Lower leg skin (tissue), 4 donors: Measurements from ENCODE around the gene ZSWIM3. TPM values are rescaled to one million over a fixed set of nuclear protein-coding genes. Genes with fewer than 3 reads are reported as not detected.

Experiments used
- DNase-seq, 2 donors: peaks; one replicate each; pipeline ENCODE4 v3.0.0-alpha.2; 2019; ENCODE audit warnings: low spot score in 2 of 2
- H3K4me3 ChIP-seq: fragments of 200-600 bp; sonication (generic); 2 replicates; pipeline ENCODE4 v1.5.1; 2017; ENCODE audit warnings: mild to moderate bottlenecking, low read depth; ENCODE audit not compliant: poor library complexity, severe bottlenecking
- POLR2A ChIP-seq, 2 donors: fragments of 450-650 bp; IDR thresholded peaks; one replicate each; pipeline ENCODE4 v1.6.1; 2016 to 2017; ENCODE audit warnings: antibody characterized with exemption in 2 of 2, mild to moderate bottlenecking in 1 of 2, moderate library complexity in 1 of 2
- WGBS, 2 donors: methylation state at CpG; one replicate each; pipeline ENCODE4 v1.1.5; 2018; 5-methylcytosine and 5-hydroxymethylcytosine counted together
- intact Hi-C: fragments of 100-400 bp; cut with DNase I; formaldehyde crosslinking; loops from one replicate; pipeline ENCODE4 v1.15.0; 2023; ENCODE audit warnings: low total_unique reads
- total RNA-seq, 4 donors: library from RNA; depleted of rRNA; stranded (reverse); fragments of >200 nt; gene quantifications; one replicate each; pipeline ENCODE4 v1.1.0, GENCODE V29; 2016
- TF ChIP-seq, protein P1 (sequence below), 3 donors: fragments of 450-650 bp; IDR thresholded peaks; one replicate each; pipeline ENCODE4 v1.5.1; 2016; ENCODE audit warnings: antibody characterized with exemption in 3 of 3, mild to moderate bottlenecking in 3 of 3, moderate library complexity in 2 of 3

Gene ZSWIM3
- total RNA-seq, 4 donors from 2014 or later: 3.7 to 4.6 (median 4.0) TPM

DNA sequence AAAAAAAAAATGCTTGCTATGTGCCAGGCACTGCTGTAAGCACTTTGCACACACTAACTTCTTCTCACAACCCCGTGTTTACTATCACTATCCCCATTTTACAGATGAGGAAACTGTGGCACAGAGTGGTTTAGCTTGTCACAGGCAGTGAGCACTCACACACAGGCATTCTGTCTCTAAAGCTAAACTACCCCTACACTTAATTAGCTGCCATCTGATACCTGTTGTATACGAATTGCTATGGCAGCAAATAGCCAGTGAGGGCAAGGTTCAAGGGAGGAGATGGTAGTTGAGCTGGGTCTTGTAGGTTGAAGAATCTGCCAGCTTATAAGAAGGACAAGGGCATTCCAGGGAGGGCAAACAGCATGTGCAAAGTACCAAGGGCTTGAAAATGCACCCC, 35.5 kb upstream of the ZSWIM3 start:
- no peak overlapping the region for H3K4me3 ChIP-seq
- intact Hi-C loops: no loop called here
- DNase-seq: no peak
- 68 to 71% methylated on average over 2 of the region's 2 CpGs for WGBS, 2 donors
- TF ChIP-seq, protein P1, sequence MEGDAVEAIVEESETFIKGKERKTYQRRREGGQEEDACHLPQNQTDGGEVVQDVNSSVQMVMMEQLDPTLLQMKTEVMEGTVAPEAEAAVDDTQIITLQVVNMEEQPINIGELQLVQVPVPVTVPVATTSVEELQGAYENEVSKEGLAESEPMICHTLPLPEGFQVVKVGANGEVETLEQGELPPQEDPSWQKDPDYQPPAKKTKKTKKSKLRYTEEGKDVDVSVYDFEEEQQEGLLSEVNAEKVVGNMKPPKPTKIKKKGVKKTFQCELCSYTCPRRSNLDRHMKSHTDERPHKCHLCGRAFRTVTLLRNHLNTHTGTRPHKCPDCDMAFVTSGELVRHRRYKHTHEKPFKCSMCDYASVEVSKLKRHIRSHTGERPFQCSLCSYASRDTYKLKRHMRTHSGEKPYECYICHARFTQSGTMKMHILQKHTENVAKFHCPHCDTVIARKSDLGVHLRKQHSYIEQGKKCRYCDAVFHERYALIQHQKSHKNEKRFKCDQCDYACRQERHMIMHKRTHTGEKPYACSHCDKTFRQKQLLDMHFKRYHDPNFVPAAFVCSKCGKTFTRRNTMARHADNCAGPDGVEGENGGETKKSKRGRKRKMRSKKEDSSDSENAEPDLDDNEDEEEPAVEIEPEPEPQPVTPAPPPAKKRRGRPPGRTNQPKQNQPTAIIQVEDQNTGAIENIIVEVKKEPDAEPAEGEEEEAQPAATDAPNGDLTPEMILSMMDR (IDR thresholded peaks at IDR 0.05): no peak
- no peak for TF ChIP-seq POLR2A (IDR thresholded peaks at IDR 0.05)

DNA sequence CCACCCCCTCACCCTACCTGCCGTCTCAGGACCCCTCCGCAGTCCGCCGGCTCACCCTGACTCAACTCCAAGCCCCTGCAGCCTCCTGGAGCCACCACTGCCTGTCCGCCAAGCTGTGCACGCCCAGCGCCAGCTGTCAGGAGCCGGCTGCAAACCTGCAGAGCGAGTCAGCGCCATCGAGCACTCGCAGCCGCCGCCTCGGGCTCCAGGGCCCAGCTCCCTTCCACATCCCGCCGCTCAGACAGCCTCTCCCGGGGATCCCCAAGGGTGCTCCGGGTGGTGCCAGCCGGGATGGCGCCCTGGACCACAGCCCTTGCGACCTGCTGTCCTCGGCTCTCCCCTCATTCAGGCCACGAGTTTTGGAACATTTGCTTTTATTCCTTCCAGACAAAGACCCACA, 34.6 kb upstream of the ZSWIM3 start:
- TF ChIP-seq, protein P1 (IDR thresholded peaks at IDR 0.05): no peak
- TF ChIP-seq POLR2A (IDR thresholded peaks at IDR 0.05): no peak
- DNase-seq: no peak
- no peak overlapping the region for H3K4me3 ChIP-seq
- 4 to 15% methylated on average over 6 to 20 of the region's 24 CpGs for WGBS, 2 donors
- intact Hi-C loops: no loop called here

DNA sequence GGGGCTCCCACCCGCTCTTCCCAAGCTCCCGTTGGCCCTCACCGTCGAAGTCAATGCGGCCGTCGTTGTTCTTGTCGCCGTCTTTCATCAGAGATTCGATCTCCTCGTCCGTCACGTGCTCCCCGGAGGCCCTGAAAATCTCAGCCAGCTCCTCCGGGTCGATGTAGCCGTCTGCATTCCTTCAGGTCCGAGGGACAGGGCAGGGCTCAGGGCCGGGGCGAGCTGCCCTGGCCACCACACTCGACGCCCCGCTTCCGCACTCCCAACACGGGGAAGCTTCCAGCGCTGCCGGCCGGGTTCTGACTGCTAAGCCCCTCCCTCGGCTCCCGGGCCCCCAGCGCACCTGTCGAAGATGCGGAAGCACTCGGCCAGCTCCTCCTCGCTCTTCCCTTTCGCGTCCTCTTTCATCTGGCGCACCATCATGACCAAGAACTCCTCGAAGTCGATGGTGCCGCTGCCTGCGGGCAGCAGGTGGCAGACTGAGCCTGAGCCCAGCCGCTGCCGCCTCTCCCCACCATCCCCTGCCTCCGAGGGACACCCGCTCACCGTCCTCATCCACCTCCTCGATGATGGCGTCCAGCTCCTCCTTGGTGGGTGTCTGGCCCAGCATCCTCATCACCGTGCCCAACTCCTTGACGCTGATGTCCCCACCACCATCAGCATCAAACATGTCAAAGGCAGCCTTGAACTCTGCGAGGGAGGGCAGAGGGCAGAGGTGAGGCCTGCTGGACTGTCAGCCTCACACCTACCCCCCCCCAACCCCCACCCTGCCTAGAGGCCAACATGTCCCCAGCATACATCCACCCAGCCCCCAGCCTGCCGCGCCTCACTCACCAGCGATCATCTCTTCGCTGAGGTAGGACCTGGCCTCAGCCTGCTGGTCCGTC, 33.2 kb upstream of the ZSWIM3 start:
- WGBS, 2 donors: 18 to 28% methylated on average over 46 to 57 of the region's 57 CpGs
- intact Hi-C loops: no loop called here
- H3K4me3 ChIP-seq: no peak overlapping the region
- DNase-seq: no peak
- TF ChIP-seq POLR2A (IDR thresholded peaks at IDR 0.05): no peak
- TF ChIP-seq, protein P1 (IDR thresholded peaks at IDR 0.05): no peak

DNA sequence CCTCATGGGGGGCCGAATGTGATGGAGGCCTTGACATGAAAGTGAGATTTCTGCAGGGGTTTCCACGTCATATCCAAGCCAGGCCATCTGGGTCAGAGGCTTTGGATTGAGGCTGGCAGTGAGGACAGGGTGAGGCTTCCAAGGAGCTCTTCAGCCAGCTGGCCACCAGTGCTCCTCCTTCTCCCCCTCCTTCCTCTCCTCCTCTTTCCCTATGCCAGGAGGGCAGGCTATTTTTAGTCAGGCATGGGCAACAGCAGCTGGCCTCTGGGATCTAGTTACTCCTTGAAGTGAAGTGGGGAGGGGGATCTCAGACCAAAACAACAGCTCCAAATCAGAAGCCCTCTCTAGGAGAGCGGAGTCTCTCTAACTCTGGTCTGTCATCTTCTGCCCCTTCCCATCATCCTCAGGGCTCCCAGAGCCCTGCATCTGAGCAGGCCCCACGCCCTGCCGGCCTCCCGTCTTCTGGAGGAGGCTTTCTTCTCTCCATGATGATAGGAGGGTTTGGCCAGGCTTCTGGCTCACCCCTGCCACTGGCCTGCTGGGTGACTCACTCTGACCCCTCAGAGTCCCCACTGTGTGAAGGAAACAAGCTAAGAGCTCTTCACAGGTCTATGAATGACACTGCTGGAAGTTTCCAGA, 30.9 kb upstream of the ZSWIM3 start:
- no peak for TF ChIP-seq POLR2A (IDR thresholded peaks at IDR 0.05)
- TF ChIP-seq, protein P1 (IDR thresholded peaks at IDR 0.05): no peak
- DNase-seq: no peak
- intact Hi-C loops: no loop called here
- no peak overlapping the region for H3K4me3 ChIP-seq
- WGBS, 2 donors: 58 to 62% methylated on average over 6 of the region's 6 CpGs

DNA sequence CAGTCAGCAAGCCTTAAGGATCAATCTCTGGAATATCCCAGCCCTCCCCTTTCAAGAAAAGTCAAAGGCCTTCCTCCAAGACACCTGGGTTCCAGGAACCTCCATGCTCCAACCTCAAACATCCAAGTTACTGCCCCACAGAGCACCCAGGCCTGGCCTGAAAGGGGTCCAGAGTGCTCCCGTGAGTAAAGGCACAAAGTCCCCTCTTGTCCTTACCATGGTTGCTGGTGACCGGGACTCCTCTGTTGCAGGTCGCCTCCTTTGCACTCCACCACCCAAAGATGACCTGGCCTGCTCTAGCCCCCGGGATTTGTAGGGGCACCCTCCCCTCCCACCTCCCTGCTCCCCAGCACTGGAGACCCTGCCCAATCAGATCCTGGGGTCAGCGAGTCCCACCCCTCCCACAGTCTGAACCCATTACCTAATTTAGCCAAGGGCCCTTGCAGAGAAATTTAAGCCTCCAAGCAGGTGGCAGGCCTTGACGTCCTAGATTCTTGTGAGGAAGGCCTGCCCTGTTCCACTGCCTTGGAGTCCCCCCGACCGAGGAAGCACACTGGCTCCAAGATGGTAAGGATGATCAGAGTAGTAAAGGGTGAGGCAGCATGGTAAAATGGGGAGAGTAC, 30.3 kb upstream of the ZSWIM3 start, which contains the start of gene TNNC2:
Gene TNNC2, minus strand, starts transcription at position 283 of the 623 bp plus-strand sequence. Its CDS starts 64 bp downstream, at position 219.
- intact Hi-C loops: no loop called here
- DNase-seq: no peak
- 80 to 88% methylated on average over 8 of the region's 8 CpGs for WGBS, 2 donors
- TF ChIP-seq POLR2A (IDR thresholded peaks at IDR 0.05): no peak
- TF ChIP-seq, protein P1 (IDR thresholded peaks at IDR 0.05): no peak
- no peak within 1 kb of the TSS for H3K4me3 ChIP-seq
